CD4-positive, alpha-beta T cell treated with Interleukin-17A for 4 hours (primary cell): ENCODE results near the gene CS.
"Not testable (repeated sequence)": the region's sequence is repeated elsewhere in the genome, so short reads cannot be mapped to it uniquely, and the experiment has no call there.

Source experiments
- DNase-seq: peaks from one replicate; pipeline ENCODE4 v3.0.0-alpha.2; 2020; ENCODE audit warnings: mixed read lengths

Gene CS

GRCh38 chr12:56317675-56318074 lies 17.5 kb upstream of the CS start:
- DNase-seq: no peak

GRCh38 chr12:56315622-56316473 lies 15.7 kb upstream of the CS start, which contains the start of gene CNPY2:
Gene CNPY2, minus strand, starts transcription at chr12:56315988. Its CDS starts 771 bp downstream, at chr12:56315217.
- DNase-seq: peak; percentile 93

GRCh38 chr12:56315249-56315621 lies 15.1 kb upstream of the CS start:
- no peak for DNase-seq

GRCh38 chr12:56311003-56311402 lies 10.9 kb upstream of the CS start:
- DNase-seq: no peak

GRCh38 chr12:56308714-56309113 lies 8.6 kb upstream of the CS start:
- DNase-seq: no peak

GRCh38 chr12:56307221-56307965 lies 7.3 kb upstream of the CS start:
- no peak for DNase-seq

- DNase-seq: no peak
Observed at GRCh38 chr12:56304872-56305590, 4.9 kb upstream of the CS start.

GRCh38 chr12:56304276-56304675 lies 4.1 kb upstream of the CS start:
- no peak for DNase-seq

GRCh38 chr12:56300644-56301464 lies 724 bp upstream of the CS start:
- no peak for DNase-seq

- peak; percentile 30 for DNase-seq
Observed at GRCh38 chr12:56299308-56299852, 750 bp downstream of the CS start.

- DNase-seq: no peak
Observed at GRCh38 chr12:56298828-56299227, 1.3 kb downstream of the CS start.

- DNase-seq: no peak
Observed at GRCh38 chr12:56297400-56297799, 2.7 kb downstream of the CS start.

- DNase-seq: no peak
Observed at GRCh38 chr12:56296295-56296694, 3.8 kb downstream of the CS start.

- DNase-seq: no peak
Observed at GRCh38 chr12:56293795-56294194, 6.3 kb downstream of the CS start.

GRCh38 chr12:56288705-56289387 lies 11.3 kb downstream of the CS start:
- no peak for DNase-seq

- DNase-seq: no peak
Observed at GRCh38 chr12:56286044-56286830, 13.9 kb downstream of the CS start.

- DNase-seq: not testable (repeated sequence)
Observed at GRCh38 chr12:56284263-56284662, 15.9 kb downstream of the CS start.

- no peak for DNase-seq
Observed at GRCh38 chr12:56282579-56282978, 17.6 kb downstream of the CS start.

GRCh38 chr12:56282030-56282429 lies 18.1 kb downstream of the CS start:
- no peak for DNase-seq

GRCh38 chr12:56280849-56281248 lies 19.3 kb downstream of the CS start:
- no peak for DNase-seq

GRCh38 chr12:56278905-56279304 lies 21.2 kb downstream of the CS start:
- no peak for DNase-seq
